Stimulated activated CD4-positive, alpha-beta T cell treated with anti-CD3 and anti-CD28 coated beads, TNF-alpha, amount 100 ng/mL, for 24 hours (primary cell): Measurements from ENCODE around the gene AK8.
"Not testable (repeated sequence)": the region's sequence is repeated elsewhere in the genome, so short reads cannot be mapped to it uniquely, and the experiment has no call there.

Experiments
- DNase-seq, 3 experiments: peaks; one replicate each; pipeline ENCODE4 v3.0.0-alpha.2; 2020; ENCODE audit warnings: low read depth in 3 of 3

The AK8 gene

DNA sequence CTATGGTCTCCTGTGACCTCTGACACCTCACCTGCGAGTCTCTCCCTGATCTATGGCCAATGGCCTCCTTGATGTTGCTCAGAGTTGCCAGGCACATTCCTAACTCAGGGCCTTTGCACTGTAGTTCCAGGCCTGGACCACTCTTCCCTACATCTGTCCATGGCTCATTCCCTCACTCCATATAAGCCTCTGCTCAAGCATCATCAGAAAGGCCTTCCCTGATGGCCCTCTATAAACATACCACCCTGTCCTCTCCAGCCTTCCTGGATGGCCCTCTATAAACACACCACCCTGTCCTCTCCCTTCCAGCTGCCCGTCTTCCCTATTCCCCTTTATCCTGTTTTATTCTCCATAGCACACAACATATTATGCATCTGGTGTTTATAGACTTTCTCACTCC, 105.0 kb downstream of the AK8 start:
- no peak for DNase-seq

DNA sequence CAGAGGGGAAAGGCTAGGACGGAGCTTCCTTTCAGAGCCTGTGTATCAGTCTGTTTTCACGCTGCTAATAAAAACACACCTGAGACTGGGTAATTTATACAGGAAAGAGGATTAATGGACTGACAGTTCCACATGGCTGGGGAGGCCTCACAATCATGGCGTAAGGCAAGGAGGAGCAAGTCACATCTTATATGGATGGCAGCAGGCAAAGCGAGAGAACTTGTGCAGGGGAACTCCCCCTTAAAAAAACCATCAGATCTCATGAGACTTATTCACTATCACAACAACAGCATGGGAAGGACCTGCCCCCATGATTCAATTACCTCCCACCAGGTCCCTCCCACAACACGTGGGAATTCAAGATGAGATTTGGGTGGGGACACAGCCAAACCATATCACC, 106.3 kb downstream of the AK8 start:
- DNase-seq = not testable (repeated sequence)

DNA sequence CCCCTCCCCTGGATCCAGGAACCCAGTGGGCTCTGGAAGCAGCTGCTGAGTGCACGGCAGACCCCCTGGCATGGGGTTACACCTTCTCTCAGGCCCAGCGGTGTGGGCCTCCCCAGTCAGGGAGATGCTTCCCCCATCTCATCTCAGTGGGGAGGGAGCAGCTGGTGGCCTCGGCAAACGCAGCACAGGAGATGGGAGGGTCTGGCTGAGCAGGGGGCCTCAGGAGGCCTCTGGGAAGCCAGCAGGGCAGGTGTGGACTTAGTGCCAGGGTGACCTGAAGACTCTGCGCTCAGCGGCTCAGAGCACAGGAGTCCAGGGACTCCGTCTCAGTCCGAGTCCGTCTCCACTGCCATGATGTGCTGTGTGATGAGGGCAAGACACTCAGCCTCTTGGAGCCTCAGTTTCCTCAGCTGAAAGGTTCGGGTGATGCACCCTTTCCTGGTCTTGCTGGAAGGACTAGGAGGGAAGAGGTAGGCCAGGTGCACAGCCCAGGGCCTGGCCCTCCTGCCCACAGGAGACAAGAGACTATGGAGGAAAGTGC, 107.2 kb downstream of the AK8 start:
- no peak for DNase-seq

DNA sequence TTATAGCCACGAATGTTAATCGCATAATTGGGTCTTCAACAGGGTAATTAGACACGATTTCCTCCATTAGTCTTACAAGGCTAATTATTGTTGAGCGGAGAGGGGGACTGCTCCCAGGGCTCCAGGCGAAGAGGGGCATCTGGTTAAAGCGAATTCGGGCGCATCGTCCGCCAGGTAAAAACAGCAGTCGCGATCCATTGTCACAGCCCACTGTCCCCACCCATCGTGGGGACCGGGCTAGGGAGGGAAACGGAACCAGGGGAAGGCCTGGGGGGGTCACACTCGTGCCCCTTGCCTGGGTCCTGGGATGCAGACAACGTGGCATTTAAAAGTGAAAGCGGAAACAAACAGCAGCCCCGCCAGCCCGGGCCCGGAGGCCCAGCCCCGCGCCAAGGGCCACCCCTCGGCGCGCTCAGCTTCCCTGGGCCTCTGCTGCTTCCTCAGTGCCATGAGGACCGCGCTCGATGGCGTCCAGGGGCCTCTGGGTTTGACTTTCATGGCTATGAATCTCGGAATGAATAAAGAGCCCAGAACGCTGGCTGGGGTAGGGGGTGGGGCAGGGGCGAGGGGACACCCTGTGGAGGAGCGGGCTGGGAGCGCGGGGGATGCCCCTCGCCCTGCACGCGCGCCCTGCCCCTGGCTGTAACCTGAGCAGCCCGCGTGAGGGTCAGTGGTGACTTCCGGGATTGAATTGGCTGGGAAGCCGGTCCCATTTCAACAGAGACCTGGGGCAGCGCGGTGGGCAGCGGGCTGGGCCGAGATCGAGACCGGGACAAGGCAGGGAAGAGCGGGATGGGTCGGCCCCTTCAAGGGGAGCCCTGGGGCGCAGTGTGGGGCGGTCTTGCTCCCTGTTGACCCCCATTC, 107.9 kb downstream of the AK8 start:
- DNase-seq = peak; percentile 30 to 63 (median 31)

DNA sequence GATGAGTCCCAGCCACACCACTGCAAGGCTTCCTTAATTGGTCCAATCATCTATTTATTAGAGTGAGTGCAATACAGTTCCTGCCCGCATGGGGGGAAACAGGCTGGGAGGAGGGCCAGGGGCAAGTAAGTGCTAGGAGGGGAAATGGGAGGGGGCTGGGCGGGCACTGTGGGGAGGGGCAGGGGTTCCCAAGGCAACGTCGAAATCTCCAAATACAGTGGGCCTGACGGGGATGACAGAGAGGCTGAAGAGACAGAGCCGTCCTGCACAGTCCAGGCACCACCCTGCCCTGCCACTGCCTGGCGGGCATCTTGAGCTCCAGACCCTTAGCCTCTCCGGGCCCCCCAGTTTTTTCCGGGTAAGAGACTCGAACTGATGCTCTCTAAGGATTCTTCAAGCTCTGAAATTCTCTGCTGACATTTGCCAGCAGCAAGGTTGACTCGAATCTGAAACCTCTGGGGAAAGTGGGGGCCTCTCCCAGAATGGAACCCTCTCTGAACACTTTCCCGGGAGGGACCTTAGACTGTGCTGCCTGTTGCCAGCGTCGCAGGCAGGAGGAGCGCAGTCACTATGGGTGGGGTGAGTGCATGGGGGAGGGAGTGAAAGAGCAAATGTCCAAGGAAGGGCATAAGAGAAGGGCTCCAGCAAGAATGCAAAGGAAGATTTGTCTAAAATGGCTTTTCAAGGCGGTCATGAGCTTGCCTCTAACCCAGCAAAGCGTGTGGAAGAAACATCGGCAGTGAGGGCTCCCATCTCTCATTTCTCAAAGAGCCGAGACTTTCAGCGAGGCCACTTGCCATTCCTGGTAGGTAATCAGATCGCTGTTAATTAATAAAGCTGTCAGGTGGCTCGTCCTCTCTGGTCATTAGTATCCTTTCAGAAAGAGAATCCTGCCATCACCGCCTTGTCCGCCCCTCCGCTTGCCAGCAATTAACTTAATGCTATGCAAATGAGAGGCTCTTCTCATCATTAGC, 108.9 kb downstream of the AK8 start:
- DNase-seq = peak; percentile 34 to 59 (median 36)

DNA sequence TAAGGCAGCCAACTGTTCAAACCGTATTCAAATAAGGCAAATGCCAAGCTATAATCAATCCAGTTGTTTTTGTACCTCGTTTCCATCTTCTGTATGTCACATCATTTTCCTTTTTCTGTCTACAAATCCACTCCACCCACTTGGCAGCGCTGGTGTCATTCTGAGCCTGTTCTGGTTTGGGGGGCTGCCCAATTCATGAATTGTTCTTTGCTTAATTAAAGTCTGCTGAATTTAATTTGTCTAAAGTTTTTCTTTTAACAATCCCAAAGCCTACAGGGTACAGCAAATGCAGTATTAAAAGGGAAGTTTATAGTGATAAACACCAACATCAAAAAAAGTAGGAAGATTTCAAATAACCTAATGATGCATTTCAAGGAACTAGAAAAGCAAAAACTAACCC, 114.5 kb downstream of the AK8 start:
- no peak for DNase-seq

DNA sequence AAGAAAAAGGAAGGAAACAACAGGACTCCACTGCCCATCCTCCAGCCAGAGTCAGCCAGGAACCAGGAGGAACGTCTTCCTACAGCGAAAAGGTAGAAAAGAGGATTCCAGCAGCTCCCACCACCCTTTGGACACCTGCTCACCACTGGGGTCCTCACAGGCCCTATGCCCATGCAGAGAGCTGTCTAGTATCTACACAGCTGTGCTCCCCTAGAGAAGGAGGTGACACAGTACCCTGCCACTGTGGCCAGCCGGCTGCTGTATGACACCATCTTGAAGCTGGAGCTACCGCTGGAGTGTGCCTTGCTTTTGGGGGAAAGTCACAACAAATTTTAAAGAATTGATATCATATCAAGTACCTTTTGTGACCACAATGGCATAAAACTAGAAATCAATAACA, 115.2 kb downstream of the AK8 start:
- no peak for DNase-seq

DNA sequence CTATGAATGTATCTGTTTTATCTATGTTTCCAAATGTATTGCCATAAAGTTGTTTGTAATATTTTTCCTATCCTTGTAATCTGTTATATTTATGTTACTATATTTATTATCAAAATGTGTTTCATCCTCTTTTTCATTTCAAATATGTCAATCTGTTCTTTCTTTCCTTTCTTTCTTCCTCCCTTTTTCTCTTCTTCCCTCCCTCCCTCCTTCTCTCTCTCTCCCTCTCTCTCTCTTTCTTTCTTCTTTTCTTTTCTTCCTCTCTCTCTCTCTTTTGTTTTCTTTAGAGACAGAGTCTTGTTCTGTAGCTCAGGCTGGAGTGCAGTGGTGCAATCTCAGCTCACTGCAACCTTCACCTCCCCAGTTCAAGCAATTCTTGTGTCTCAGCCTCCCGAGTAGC, 116.5 kb downstream of the AK8 start:
- DNase-seq = no peak

DNA sequence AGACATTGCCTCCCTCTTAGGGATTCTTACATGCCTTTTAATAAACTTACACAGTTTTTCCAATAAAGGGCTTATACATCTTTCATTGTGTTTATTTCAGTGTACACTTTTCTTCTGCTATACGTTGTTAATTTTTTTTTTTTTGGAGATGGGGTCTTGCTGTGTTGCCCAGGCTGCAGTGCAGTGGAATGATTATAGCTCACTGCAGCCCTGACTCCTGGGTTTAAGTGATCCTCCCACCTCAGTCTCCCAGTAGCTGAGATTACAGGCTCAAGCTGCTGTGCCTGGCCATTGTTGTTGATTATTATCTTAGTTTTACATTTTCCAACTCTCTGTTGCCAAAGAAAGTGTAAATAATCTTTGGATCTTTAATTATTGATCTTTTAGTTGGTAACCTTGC, 118.0 kb downstream of the AK8 start:
- no peak for DNase-seq

DNA sequence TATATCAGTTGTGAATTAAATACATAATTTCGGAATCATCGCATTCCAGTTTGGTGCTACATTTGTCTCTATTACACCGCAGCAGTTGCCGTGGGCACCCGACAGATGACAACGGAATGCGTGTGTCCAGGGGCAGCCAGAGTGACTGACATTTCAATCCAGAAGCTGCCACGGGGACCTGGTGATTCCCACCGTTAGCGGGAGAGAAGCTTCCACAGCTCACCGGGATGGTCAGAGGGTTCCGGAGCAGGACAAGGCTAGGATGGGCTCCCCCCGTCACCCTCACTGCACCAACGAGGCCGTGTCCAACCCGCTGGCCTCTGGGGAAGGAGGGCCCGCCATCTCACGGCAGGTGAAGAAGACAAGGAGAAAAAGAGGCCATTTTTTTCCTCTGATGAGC, 121.1 kb downstream of the AK8 start:
- DNase-seq = no peak

DNA sequence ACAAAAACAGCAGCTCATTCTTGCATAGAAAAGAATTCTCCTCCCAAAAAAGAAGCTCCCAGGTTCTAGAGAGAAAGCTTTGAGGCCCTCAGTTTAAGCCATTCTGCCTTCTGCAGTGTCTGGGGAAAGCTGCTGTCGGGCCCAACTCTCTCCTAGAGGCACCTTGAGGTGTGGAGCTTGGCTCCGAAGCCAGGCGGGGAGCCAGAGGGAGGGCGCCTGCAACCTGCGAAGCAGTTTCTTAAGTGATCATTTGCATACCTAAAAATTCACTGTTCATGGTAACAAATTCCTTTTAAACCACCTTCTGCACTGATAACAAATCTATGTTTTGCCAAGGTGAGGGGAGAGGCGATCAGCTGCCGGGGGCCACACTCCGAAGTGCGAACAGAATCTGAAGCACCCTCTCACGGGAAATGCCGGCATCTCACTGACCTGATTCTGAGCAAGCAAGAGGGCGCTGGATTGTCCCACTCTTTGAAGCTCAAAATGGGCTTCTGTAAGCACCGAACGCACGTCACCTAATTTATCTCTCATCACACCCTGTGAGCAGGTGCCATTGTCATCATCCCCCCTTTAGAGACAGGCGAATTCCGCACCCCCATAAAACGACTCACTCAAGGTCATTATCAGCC, 121.8 kb downstream of the AK8 start:
- no peak for DNase-seq

DNA sequence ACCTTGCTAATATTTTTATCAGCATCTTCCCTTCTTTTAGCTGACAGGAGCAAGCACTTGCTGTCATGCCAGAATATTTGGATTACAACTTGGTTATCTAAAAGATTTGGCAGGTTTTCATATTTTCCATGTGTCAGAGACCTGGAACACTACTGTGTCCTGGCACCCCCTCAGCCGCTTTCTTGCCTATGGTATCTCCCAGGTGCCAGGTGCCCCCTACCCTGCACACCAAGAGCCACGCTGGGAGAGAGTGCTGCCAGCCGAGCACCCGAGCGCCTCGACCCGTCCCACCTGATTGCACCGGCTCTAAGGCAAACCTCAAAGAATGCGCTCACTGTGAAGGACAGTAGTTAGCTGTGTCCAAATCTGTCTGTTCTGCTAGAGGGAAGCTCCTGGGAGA, 123.0 kb downstream of the AK8 start:
- no peak for DNase-seq

DNA sequence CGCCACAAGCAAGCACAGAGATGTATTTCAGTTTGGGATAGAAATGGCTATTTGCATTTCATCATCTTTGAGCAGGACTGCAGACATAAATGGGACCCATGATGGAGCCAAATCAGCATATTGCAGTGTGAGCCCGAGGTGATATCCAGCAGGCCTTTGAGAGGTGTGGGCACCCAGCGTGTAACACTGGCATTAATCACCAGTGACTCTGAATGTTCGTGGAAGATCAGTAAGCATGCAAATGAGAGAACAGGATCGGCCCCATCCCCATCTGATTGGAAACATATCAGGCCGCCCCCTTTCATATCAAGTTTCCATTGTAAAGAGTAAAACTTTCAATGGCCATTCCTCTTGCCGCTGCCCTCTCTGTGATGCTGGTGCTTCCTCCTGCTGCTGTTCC, 123.8 kb downstream of the AK8 start:
- no peak for DNase-seq

DNA sequence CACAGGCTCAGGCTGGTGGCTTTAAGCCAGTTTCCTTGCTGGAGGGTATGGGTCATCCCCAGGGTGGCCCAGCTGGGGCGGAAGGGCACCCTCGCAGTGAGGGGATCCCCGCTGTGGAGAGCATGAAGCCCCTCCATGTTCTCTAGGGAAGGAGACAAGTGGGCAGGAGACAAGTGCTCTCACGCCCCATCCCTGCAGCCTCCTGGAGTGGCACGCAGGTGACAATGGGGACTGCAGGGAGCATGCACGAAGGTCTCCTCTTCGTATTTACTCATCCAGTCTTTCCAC, 124.5 kb downstream of the AK8 start:
- DNase-seq = no peak

DNA sequence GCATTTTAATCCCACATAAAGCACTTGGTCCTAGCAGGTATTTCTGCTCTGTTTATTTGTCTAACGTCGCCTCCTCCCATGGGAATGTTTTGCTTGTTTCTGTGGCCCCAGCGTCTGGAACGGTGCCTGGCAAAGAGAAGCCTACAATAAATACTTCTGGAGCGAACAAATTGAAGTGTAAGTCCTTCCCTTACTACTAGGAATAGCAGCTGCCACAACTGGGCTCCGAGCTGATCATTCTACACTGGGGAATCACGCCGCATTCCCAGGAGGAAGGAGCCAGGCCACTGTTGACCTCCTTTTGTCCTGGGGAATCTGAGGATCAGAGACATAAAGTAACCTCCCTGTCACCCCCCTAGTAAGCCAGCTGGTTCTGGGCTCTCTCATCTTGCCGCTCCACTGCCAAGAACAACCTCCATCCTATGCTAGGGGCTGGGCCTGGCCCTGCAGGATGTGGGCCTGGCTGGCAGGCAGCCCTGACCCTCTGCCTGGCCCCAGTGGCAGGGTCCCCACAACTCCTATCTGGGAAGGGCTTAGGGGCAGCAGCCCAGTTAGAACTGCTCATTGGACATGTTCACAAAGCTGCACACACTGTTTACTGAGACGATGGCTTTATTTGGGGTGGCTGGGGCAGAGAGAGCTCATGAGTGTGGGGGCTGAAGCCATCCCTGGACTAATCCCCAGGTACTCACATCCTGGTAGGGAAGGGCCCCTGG, 125.0 kb downstream of the AK8 start:
- no peak for DNase-seq

DNA sequence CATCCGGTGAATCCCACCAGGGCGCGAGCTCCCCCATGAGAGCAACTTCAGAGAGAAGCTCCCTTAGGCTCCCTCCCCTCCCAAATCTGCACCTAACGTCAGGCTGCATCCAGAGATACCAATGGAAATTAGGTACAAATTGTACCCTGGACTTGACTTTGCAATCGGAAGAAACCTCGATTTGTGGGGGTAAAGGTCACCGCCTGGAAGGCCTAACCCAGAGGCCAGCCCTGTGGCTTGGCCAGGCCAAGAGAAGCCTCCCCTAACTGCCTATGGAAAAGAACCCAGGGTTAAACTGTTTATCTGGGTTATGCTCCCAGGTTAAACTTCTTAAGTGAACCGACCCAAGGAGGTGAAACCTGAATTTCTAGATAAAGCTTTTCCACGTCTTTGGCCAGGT, 127.4 kb downstream of the AK8 start:
- no peak for DNase-seq

DNA sequence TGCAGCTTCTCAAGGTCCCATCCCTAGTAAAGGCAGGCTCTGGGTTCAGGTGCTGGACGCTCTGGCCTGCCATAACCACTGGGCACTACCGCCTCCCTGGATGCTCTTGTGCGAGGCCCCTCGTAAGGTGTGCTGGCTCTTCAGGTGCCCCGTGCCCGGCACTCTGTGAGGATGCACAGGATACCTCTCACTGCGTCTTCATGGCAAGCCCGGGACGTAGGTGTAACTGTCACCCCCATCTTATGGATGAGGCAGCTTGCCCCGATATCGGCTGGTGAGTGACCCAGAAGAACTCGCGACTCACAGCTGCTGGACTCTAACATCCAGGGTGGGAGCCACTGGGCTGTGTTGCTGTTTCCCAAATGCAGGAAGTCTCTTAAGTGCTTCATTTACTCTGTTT, 128.8 kb downstream of the AK8 start:
- no peak for DNase-seq

DNA sequence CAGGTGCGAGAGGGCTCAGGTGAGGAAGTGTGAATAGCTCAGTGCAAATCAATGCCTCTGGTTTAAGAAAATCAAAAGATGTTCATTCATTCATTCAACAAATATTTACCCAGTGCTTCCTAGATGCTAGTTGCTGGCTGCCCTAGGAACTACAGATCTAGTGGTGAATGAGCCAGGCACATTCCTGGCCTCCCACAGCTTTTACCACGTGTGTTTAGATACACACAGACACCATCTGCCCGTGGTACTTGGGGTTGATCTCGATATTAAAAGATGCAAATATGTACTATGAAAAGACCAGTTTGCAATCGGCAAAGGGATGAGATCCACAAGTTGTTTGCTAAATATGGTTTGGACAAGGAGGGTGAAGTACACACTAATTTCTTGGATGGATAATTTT, 129.6 kb downstream of the AK8 start:
- DNase-seq = no peak

DNA sequence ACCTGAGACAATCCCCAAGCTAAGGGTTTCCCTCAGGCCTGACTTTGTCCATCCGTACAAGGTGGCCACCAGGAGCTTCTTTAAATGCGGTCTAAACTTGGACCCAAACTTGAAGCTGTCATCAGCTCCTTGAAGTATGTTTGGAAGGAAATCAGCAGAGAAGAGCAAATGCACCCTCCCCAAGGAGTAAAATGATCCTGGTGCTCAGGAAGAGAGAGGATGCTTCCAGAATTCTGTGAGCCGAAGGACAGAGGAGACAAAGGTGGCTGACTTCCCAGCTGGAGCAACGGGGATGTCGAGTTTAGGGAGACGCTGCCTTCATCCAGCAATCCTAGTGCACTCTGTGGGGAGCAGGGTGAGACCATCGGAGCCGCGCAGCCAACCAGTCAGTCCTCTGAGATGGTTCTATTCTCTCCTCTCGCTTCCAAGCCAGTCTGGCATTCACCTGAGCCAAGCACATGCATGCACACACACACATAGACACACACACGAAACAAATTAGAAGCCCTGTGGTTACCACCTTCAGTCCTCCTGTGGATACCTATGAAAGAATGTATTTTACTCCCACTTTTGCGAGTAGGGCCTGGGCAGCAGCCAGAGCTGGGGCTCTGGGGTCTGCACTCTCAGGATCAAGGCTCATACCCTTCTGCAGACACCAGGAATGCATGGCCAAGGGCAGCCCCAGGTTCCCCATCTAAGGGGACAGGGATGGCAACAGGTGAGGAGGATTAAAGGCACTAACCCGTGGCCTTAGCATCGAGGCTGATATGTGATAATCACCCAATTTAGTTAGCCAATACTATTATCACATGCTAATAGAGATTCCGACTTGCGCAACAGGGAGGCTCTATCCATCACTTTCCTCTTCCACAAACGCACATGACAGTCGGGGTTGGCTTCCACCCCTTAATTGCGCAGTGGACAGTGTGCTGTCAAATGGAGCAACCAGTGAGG, 132.1 kb downstream of the AK8 start:
- DNase-seq = no peak
